SHP77 treated with DMSO at 0.1 percent for 48 hours (cell line): ENCODE data around the gene DCAF8.

Experiments
- DNase-seq: peaks from one replicate; lab custom pipeline; 2025; lab: John Stamatoyannopoulos, UW

Gene DCAF8

GRCh38 chr1:160261556-160261892, 825 bp downstream of the DCAF8 start:
- DNase-seq: no peak

GRCh38 chr1:160260406-160261382, 1.7 kb downstream of the DCAF8 start:
- DNase-seq: no peak

- no peak for DNase-seq
Observed at GRCh38 chr1:160258177-160258798, 4.1 kb downstream of the DCAF8 start.

GRCh38 chr1:160257411-160258015, 4.8 kb downstream of the DCAF8 start:
- no peak for DNase-seq

GRCh38 chr1:160256396-160257046, 5.8 kb downstream of the DCAF8 start:
- DNase-seq: no peak

- DNase-seq: no peak
Observed at GRCh38 chr1:160255781-160256300, 6.5 kb downstream of the DCAF8 start.

GRCh38 chr1:160251687-160252526, 10.4 kb downstream of the DCAF8 start:
- peak; percentile 14 for DNase-seq

- DNase-seq: no peak
Observed at GRCh38 chr1:160251011-160251410, 11.3 kb downstream of the DCAF8 start.

GRCh38 chr1:160247053-160247452, 15.3 kb downstream of the DCAF8 start:
- no peak for DNase-seq

- no peak for DNase-seq
Observed at GRCh38 chr1:160245434-160245833, 16.9 kb downstream of the DCAF8 start.

GRCh38 chr1:160244209-160244608, 18.1 kb downstream of the DCAF8 start:
- DNase-seq: no peak

- no peak for DNase-seq
Observed at GRCh38 chr1:160243767-160244166, 18.6 kb downstream of the DCAF8 start.

GRCh38 chr1:160239582-160240299, 22.6 kb downstream of the DCAF8 start:
- no peak for DNase-seq

- no peak for DNase-seq
Observed at GRCh38 chr1:160238408-160238807, 23.9 kb downstream of the DCAF8 start.

GRCh38 chr1:160237558-160237957, 24.8 kb downstream of the DCAF8 start:
- no peak for DNase-seq

- DNase-seq: no peak
Observed at GRCh38 chr1:160236806-160237205, 25.5 kb downstream of the DCAF8 start.

GRCh38 chr1:160232911-160233310, 29.4 kb downstream of the DCAF8 start:
- no peak for DNase-seq

- no peak for DNase-seq
Observed at GRCh38 chr1:160228431-160228830, 33.9 kb downstream of the DCAF8 start.

- no peak for DNase-seq
Observed at GRCh38 chr1:160227561-160227960, 34.8 kb downstream of the DCAF8 start.

- DNase-seq: no peak
Observed at GRCh38 chr1:160227034-160227433, 35.3 kb downstream of the DCAF8 start.

- no peak for DNase-seq
Observed at GRCh38 chr1:160226623-160227022, 35.7 kb downstream of the DCAF8 start.
